Bronchial epithelial cell (primary cell): ENCODE data around the gene MAP4K5. TPM values are rescaled to one million over a fixed set of nuclear protein-coding genes. Genes with fewer than 3 reads are reported as not detected.

Experiments
- DNase-seq: peaks from one replicate; pipeline ENCODE4 v3.0.0-alpha.2; 2010; ENCODE audit warnings: low read depth
- FAIRE-seq: peaks from 2 replicates; lab custom pipeline; 2011; peaks lifted over from hg19 to GRCh38; lab: Jason Lieb, UNC
- H3K27me3 ChIP-seq: 2 replicates; pipeline ENCODE4 v1.5.1; 2011; ENCODE audit warnings: low read length; ENCODE audit not compliant: control insufficient read depth, insufficient read depth
- H3K36me3 ChIP-seq: 2 replicates; pipeline ENCODE4 v1.5.1; 2011; ENCODE audit warnings: low read length; ENCODE audit not compliant: control insufficient read depth, insufficient read depth
- H3K4me3 ChIP-seq: 2 replicates; pipeline ENCODE4 v1.5.1; 2011; ENCODE audit warnings: mild to moderate bottlenecking, low read depth, low read length, control low read depth
- CTCF ChIP-seq: IDR thresholded peaks from 2 replicates; pipeline ENCODE4 v1.5.1; 2011; ENCODE audit warnings: mild to moderate bottlenecking, moderate library complexity, low read length, control low read depth, inconsistent platforms; ENCODE audit not compliant: insufficient read depth, severe bottlenecking
- total RNA-seq: library from RNA; depleted of rRNA; stranded (reverse); fragments of >200 nt; gene quantifications from 2 replicates; pipeline ENCODE4 v1.2.1, GENCODE V29; 2014

MAP4K5 gene
- total RNA-seq, 1 donor from 2014 or later = 28.4 TPM

GRCh38 chr14:50488521-50488920 is 43.8 kb downstream of the MAP4K5 start:
- peaks cover 2% of the 10 kb centered on the region for H3K36me3 ChIP-seq
- TF ChIP-seq CTCF = no peak
- FAIRE-seq (no peak), DNase-seq (no peak)
- H3K4me3 ChIP-seq = no peak overlapping the region
- no peaks in the 10 kb centered on the region for H3K27me3 ChIP-seq

GRCh38 chr14:50479041-50479440 is 53.3 kb downstream of the MAP4K5 start:
- DNase-seq (no peak), FAIRE-seq (no peak)
- H3K27me3 ChIP-seq = no peaks in the 10 kb centered on the region
- H3K36me3 ChIP-seq = peaks cover under 1% of the 10 kb centered on the region
- TF ChIP-seq CTCF = no peak
- H3K4me3 ChIP-seq = no peak overlapping the region

- Histone ChIP-seq H3K27me3 (no peaks in the 10 kb centered on the region), H3K4me3 (no peak overlapping the region), H3K36me3 (peaks cover 3% of the 10 kb centered on the region)
- DNase-seq (no peak), FAIRE-seq (no peak)
- TF ChIP-seq CTCF = no peak
These were observed 54.6 kb downstream of the MAP4K5 start for GRCh38 chr14:50477760-50478159.

GRCh38 chr14:50476134-50476533 is 56.2 kb downstream of the MAP4K5 start:
- Histone ChIP-seq H3K4me3 (no peak overlapping the region), H3K36me3 (peaks cover 3% of the 10 kb centered on the region), H3K27me3 (no peaks in the 10 kb centered on the region)
- DNase-seq = no peak
- FAIRE-seq = no peak
- no peak for TF ChIP-seq CTCF

- TF ChIP-seq CTCF = no peak
- DNase-seq = peak; percentile 75
- H3K36me3 ChIP-seq = peaks cover 3% of the 10 kb centered on the region
- no peak for FAIRE-seq
- H3K27me3 ChIP-seq = no peaks in the 10 kb centered on the region
- no peak overlapping the region for H3K4me3 ChIP-seq
These were observed 56.9 kb downstream of the MAP4K5 start for GRCh38 chr14:50475460-50475859.

- TF ChIP-seq CTCF = no peak
- FAIRE-seq (no peak), DNase-seq (no peak)
- Histone ChIP-seq H3K27me3 (no peaks in the 10 kb centered on the region), H3K4me3 (no peak overlapping the region), H3K36me3 (peaks cover 3% of the 10 kb centered on the region)
These were observed 60.4 kb downstream of the MAP4K5 start for GRCh38 chr14:50471838-50472465.
